Epidermal melanocyte (primary cell): ENCODE data around the gene DMRT3.

Experiments used
- DNase-seq: peaks from one replicate; pipeline ENCODE4 v3.0.0; 2011; ENCODE audit warnings: low spot score; ENCODE audit not compliant: insufficient read length

Gene DMRT3

GRCh38 chr9:976258-976942, at the start of gene DMRT3:
Gene DMRT3 (plus strand): TSS chr9:976655. CDS start chr9:977002, 347 bp downstream.
- no peak for DNase-seq

- no peak for DNase-seq
Observed at GRCh38 chr9:926976-927375, 49.5 kb upstream of the DMRT3 start.

- no peak for DNase-seq
Observed at GRCh38 chr9:928363-929042, 48.0 kb upstream of the DMRT3 start.

GRCh38 chr9:929719-930118, 46.7 kb upstream of the DMRT3 start:
- DNase-seq: no peak

- no peak for DNase-seq
Observed at GRCh38 chr9:933356-933755, 43.1 kb upstream of the DMRT3 start.

GRCh38 chr9:935348-935965, 41.0 kb upstream of the DMRT3 start:
- DNase-seq: no peak

- no peak for DNase-seq
Observed at GRCh38 chr9:942805-943580, 33.5 kb upstream of the DMRT3 start.

- DNase-seq: no peak
Observed at GRCh38 chr9:947985-948384, 28.5 kb upstream of the DMRT3 start.

- DNase-seq: no peak
Observed at GRCh38 chr9:948497-948896, 28.0 kb upstream of the DMRT3 start.

GRCh38 chr9:950139-950538, 26.3 kb upstream of the DMRT3 start:
- DNase-seq: no peak

GRCh38 chr9:952546-952945, 23.9 kb upstream of the DMRT3 start:
- DNase-seq: no peak

GRCh38 chr9:959105-959504, 17.4 kb upstream of the DMRT3 start:
- DNase-seq: no peak

GRCh38 chr9:959914-960313, 16.5 kb upstream of the DMRT3 start:
- no peak for DNase-seq

- DNase-seq: no peak
Observed at GRCh38 chr9:962023-962422, 14.4 kb upstream of the DMRT3 start.

- no peak for DNase-seq
Observed at GRCh38 chr9:965497-965896, 11.0 kb upstream of the DMRT3 start.

GRCh38 chr9:966870-967269, 9.6 kb upstream of the DMRT3 start:
- DNase-seq: no peak

GRCh38 chr9:967436-967835, 9.0 kb upstream of the DMRT3 start:
- DNase-seq: no peak

- no peak for DNase-seq
Observed at GRCh38 chr9:967903-968641, 8.4 kb upstream of the DMRT3 start.

GRCh38 chr9:969310-970150, 6.9 kb upstream of the DMRT3 start:
- no peak for DNase-seq
